IMR-90 (cell line): ENCODE results near the gene POFUT2. TPM values are rescaled to one million over a fixed set of nuclear protein-coding genes. Genes with fewer than 3 reads are reported as not detected.

Source experiments
- ATAC-seq: fragments of 200-7000 bp; cut with Tn5 transposase; 2 replicates; pipeline ENCODE4 v1.9.1; 2020; ENCODE audit warnings: low read depth, mild to moderate bottlenecking, moderate library complexity
- BruUV-seq: library from RNA; stranded (reverse); fragments of 400-500 nt; replicated peaks from 2 replicates; lab custom pipeline; 2021; lab: Mats Ljungman, UMichigan
- CTCF ChIA-PET: fragments of 300-600 bp; formaldehyde crosslinking; extraction: SDS; loops from one replicate; lab custom pipeline; 2021; ENCODE audit warnings: antibody characterized with exemption; lab: Yijun Ruan, JAX
- POLR2A ChIA-PET: fragments of 300-600 bp; sonication (Branson Sonifier 250); formaldehyde crosslinking; loops from one replicate; lab custom pipeline; 2022; ENCODE audit warnings: antibody characterized with exemption; ENCODE audit not compliant: unreplicated experiment; lab: Charles Lee
- DNase-seq: peaks from one replicate; pipeline ENCODE4 v3.0.0; 2013
- H2AFZ ChIP-seq: replicated peaks from 2 replicates; pipeline ENCODE3; 2013; ENCODE audit warnings: low read length, mild to moderate bottlenecking; ENCODE audit not compliant: poor library complexity
- H2AK5ac ChIP-seq: 2 replicates; pipeline ENCODE4 v1.6.1; 2013; ENCODE audit warnings: low read depth, low read length, inconsistent platforms
- H2AK9ac ChIP-seq: replicated peaks from 2 replicates; pipeline ENCODE3; 2013; ENCODE audit warnings: mild to moderate bottlenecking, low read depth, low read length, moderate library complexity; ENCODE audit not compliant: poor library complexity
- H2BK120ac ChIP-seq: 2 replicates; pipeline ENCODE4 v1.6.1; 2013; ENCODE audit warnings: low read depth, low read length, inconsistent platforms
- H2BK15ac ChIP-seq: 3 replicates; pipeline ENCODE4 v1.6.1; 2013; ENCODE audit warnings: low read depth, low read length, inconsistent platforms
- H2BK20ac ChIP-seq: 2 replicates; pipeline ENCODE4 v1.6.1; 2013; ENCODE audit warnings: low read depth, mild to moderate bottlenecking, inconsistent platforms, low read length, moderate library complexity
- H2BK5ac ChIP-seq: 2 replicates; pipeline ENCODE4 v1.6.1; 2013; ENCODE audit warnings: mild to moderate bottlenecking, low read depth, low read length, inconsistent platforms; ENCODE audit not compliant: poor library complexity, severe bottlenecking
- H3K14ac ChIP-seq: replicated peaks from 2 replicates; pipeline ENCODE4 v1.6.1; 2013; ENCODE audit warnings: low read depth, low read length, inconsistent platforms
- H3K18ac ChIP-seq: 2 replicates; pipeline ENCODE4 v1.6.1; 2013; ENCODE audit warnings: low read depth, low read length, control low read depth
- H3K23ac ChIP-seq: 2 replicates; pipeline ENCODE4 v1.6.1; 2013; ENCODE audit warnings: low read depth, low read length, inconsistent platforms
- H3K27ac ChIP-seq: 2 replicates; pipeline ENCODE4 v1.5.1; 2013; ENCODE audit warnings: mild to moderate bottlenecking, control low read depth, low read length; ENCODE audit not compliant: insufficient read depth
- H3K27me3 ChIP-seq: 2 replicates; pipeline ENCODE4 v1.6.1; 2013; ENCODE audit warnings: low read length; ENCODE audit not compliant: control insufficient read depth, insufficient read depth
- H3K36me3 ChIP-seq: 2 replicates; pipeline ENCODE4 v1.6.1; 2013; ENCODE audit warnings: low read length, mixed read lengths; ENCODE audit not compliant: control insufficient read depth, insufficient read depth
- H3K4ac ChIP-seq: 2 replicates; pipeline ENCODE4 v1.6.1; 2013; ENCODE audit warnings: low read depth, low read length, inconsistent platforms
- H3K4me1 ChIP-seq: 2 replicates; pipeline ENCODE4 v1.6.1; 2013; ENCODE audit warnings: low read length, mixed read lengths; ENCODE audit not compliant: control insufficient read depth, insufficient read depth
- H3K4me2 ChIP-seq: 2 replicates; pipeline ENCODE4 v1.6.1; 2013; ENCODE audit warnings: low read depth, mild to moderate bottlenecking, control low read depth, low read length, moderate library complexity
- H3K4me3 ChIP-seq: 2 replicates; pipeline ENCODE4 v1.5.1; 2013; ENCODE audit warnings: low read depth, mild to moderate bottlenecking, control low read depth, low read length, moderate library complexity; ENCODE audit not compliant: insufficient read depth
- H3K56ac ChIP-seq: 2 replicates; pipeline ENCODE4 v1.6.1; 2013; ENCODE audit warnings: low read length, inconsistent platforms; ENCODE audit not compliant: insufficient read depth; ENCODE audit errors: extremely low read depth
- H3K79me1 ChIP-seq, 2 experiments: 2 replicates each; pipeline ENCODE4 v1.6.1; 2013; ENCODE audit warnings: low read length in 2 of 2, inconsistent platforms in 1 of 2, low read depth in 1 of 2
- H3K9ac ChIP-seq: 2 replicates; pipeline ENCODE4 v1.6.1; 2013; ENCODE audit warnings: low read depth, low read length, control low read depth
- H3K9me1 ChIP-seq: 2 replicates; pipeline ENCODE4 v1.6.1; 2013; ENCODE audit warnings: low read length, inconsistent platforms; ENCODE audit not compliant: insufficient read depth
- H3K9me3 ChIP-seq: 2 replicates; pipeline ENCODE4 v1.6.1; 2013; ENCODE audit warnings: low read length; ENCODE audit not compliant: control insufficient read depth, insufficient read depth
- H4K20me1 ChIP-seq: 2 replicates; pipeline ENCODE4 v1.6.1; 2013; ENCODE audit warnings: low read length, inconsistent platforms; ENCODE audit not compliant: insufficient read depth
- H4K5ac ChIP-seq: 2 replicates; pipeline ENCODE4 v1.6.1; 2013; ENCODE audit warnings: mild to moderate bottlenecking, low read depth, low read length, control low read depth
- H4K8ac ChIP-seq, 2 experiments: 2 replicates each; pipeline ENCODE4 v1.6.1; 2013; ENCODE audit warnings: low read depth in 2 of 2, low read length in 2 of 2, control low read depth in 1 of 2, inconsistent platforms in 1 of 2
- H4K91ac ChIP-seq: 2 replicates; pipeline ENCODE4 v1.6.1; 2013; ENCODE audit warnings: low read depth, low read length, inconsistent platforms; ENCODE audit not compliant: insufficient read depth
- BHLHE40 ChIP-seq: fragments of 150-350 bp; IDR thresholded peaks from 2 replicates; pipeline ENCODE4 v1.6.1; 2016; ENCODE audit warnings: mild to moderate bottlenecking, low read depth, low read length
- MXI1 ChIP-seq: IDR thresholded peaks from 2 replicates; pipeline ENCODE4 v1.6.1; 2012; ENCODE audit warnings: low read depth, mild to moderate bottlenecking, low read length, moderate library complexity, borderline replicate concordance
- POLR2A ChIP-seq: IDR thresholded peaks from 2 replicates; pipeline ENCODE4 v1.6.1; 2012; ENCODE audit warnings: mild to moderate bottlenecking, low read depth, low read length
- RAD21 ChIP-seq: IDR thresholded peaks from 2 replicates; pipeline ENCODE4 v1.6.1; 2012; ENCODE audit warnings: low read length, improper control_type of control experiment
- RFX5 ChIP-seq: IDR thresholded peaks from 2 replicates; pipeline ENCODE4 v1.8.0; 2012; ENCODE audit warnings: low read depth, mild to moderate bottlenecking, low read length, moderate library complexity
- WGBS, 2 experiments: methylation state at CpG; one replicate each; pipeline versions ENCODE4 v1.1.5 to v1.1.7; 2013; ENCODE audit warnings: missing lambda C conversion rate in 2 of 2; ENCODE audit not compliant: insufficient read length in 1 of 2; ENCODE audit errors: extremely low coverage in 2 of 2; 5-methylcytosine and 5-hydroxymethylcytosine counted together
- dilution Hi-C: fragments of 300-500 bp; cut with HindIII; formaldehyde crosslinking; loops from one replicate; pipeline ENCODE4 v1.14.3; 2018; ENCODE audit warnings: low sequenced_read_pairs; ENCODE audit not compliant: unreplicated experiment
- in situ Hi-C: fragments of 300-500 bp; cut with MboI; formaldehyde crosslinking; loops from 3 replicates; pipeline ENCODE4 v1.14.3; 2019; ENCODE audit warnings: low sequenced_read_pairs, inconsistent platforms, mixed read lengths
- intact Hi-C: fragments of 100-400 bp; cut with micrococcal nuclease; formaldehyde crosslinking; loops from 2 replicates; pipeline ENCODE4 v1.10.0; 2022
- polyA plus RNA-seq, 3 experiments: library from polyadenylated mRNA; depleted of rRNA; stranded (reverse); fragments of >200 nt; gene quantifications; 2 replicates each; pipeline ENCODE4 v1.2.3, GENCODE V29; 2012; ENCODE audit warnings: low replicate concordance in 1 of 3
- total RNA-seq: library from RNA; depleted of rRNA; stranded (reverse); fragments of >200 nt; gene quantifications from 2 replicates; pipeline ENCODE4 v1.2.3, GENCODE V29; 2012
- TF ChIP-seq, protein P1 (sequence below): fragments of 150-350 bp; IDR thresholded peaks from 2 replicates; pipeline ENCODE4 v1.6.1; 2017; ENCODE audit warnings: mild to moderate bottlenecking, antibody characterized with exemption, low read length, low read depth

POFUT2 gene
- total and polyA plus RNA-seq, 2 of the 4 experiments (the other 2 are of a cell fraction): 18.8 to 59.3 TPM

DNA sequence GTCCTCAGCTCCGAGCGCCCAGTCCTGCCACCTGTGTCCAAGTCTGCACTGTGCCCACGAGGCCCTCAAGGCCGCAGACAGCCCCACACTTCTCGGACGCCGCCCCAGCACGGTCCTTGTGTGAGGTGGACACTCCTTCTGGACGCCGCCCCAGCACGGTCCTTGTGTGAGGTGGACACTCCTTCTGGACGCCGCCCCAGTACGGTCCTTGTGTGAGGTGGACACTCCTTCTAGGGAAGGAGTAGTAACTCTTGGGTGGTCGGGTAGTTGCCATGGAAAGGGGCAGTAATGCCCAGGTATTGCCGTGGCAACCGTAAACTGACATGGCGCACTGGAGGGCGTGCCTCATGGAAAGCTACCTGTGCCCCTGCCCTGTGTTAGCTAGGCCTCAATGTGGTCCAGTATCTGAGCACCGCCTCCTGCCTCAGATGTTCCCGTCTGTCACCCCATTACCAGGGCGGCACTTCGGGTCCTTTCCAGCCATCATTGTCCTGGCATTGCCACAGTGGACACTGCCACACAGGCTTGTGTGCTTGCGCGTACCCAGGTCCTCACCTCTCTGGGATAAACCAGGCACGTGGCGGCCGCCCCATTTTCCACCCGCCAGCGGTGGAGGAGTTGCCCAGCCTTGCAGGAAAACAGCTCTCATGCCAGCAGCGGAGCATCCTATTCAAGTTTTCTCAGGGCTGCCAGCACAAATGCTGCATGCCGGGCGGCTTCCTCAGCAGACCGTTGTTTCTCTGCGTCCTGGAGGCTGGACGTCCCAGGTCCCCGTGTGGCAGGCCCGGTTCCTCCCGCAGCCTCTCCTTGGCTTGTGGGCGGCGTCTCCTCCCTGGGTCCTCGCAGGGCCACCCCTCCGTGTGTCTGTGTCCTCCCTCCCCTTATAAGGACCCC lies 40.8 kb upstream of the POFUT2 start:
- CTCF ChIA-PET: no interaction called here

More for the DNA sequence above, 40.8 kb upstream of the POFUT2 start:
- intact Hi-C loops: no loop called here
- H2AFZ ChIP-seq: peak overlapping the region; percentile 38
- dilution Hi-C loops: no loop called here
- H3K18ac ChIP-seq: peak overlapping the region; percentile 66; the same call in 1 of the 2 replicates
- H3K23ac ChIP-seq: no peak overlapping the region
- POLR2A ChIA-PET: no interaction called here
- H3K36me3 ChIP-seq: no peaks in the 10 kb centered on the region
- peak overlapping the region; percentile 92 for H2AK5ac ChIP-seq
- H4K8ac ChIP-seq: peak overlapping the region; percentile 75 to 92; a peak in 2 of 4 replicates
- H3K27ac ChIP-seq: peak overlapping the region; percentile 75; the same call in 1 of the 2 replicates
- no peaks in the 10 kb centered on the region for H3K9me3 ChIP-seq
- DNase-seq (no peak), ATAC-seq (no peak)
- no peak overlapping the region for H3K56ac ChIP-seq
- peak overlapping the region; percentile 87 for H2AK9ac ChIP-seq
- no peak overlapping the region for H3K4me2 ChIP-seq
- WGBS, 2 experiments: 98% methylated on average over 32 of the region's 43 CpGs; no CpG with 5 or more reads in 1 of the 2 experiments
- in situ Hi-C loops: loop anchor here (10.0 kb wide), 1 partner anchor 56 kb away; no protein-coding TSS in a partner anchor
- H2BK20ac ChIP-seq: peak overlapping the region; percentile 99
- H2BK5ac ChIP-seq: no peak overlapping the region
- H2BK15ac ChIP-seq: peak overlapping the region; percentile 85
- TF ChIP-seq, protein P1, sequence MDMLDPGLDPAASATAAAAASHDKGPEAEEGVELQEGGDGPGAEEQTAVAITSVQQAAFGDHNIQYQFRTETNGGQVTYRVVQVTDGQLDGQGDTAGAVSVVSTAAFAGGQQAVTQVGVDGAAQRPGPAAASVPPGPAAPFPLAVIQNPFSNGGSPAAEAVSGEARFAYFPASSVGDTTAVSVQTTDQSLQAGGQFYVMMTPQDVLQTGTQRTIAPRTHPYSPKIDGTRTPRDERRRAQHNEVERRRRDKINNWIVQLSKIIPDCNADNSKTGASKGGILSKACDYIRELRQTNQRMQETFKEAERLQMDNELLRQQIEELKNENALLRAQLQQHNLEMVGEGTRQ: no peak
- no peak for TF ChIP-seq BHLHE40
- no peak for TF ChIP-seq RAD21
- no peak for TF ChIP-seq MXI1
- no peak for TF ChIP-seq RFX5
- TF ChIP-seq POLR2A: no peak
- H4K5ac ChIP-seq: peak overlapping the region; percentile 47; the same call in 1 of the 2 replicates
- BruUV-seq: no TSS peak
- H3K4me1 ChIP-seq: peaks cover 42% of the 10 kb centered on the region
- no peak overlapping the region for H3K9ac ChIP-seq
- H2BK120ac ChIP-seq: peak overlapping the region; percentile 99
- H3K79me1 ChIP-seq: peaks cover 0 to 7% of the 10 kb centered on the region in 2 experiments; a peak in 1 of 4 replicates
- H3K9me1 ChIP-seq: peaks cover 12% of the 10 kb centered on the region; the same call in 1 of the 2 replicates
- H4K20me1 ChIP-seq: no peaks in the 10 kb centered on the region
- H3K14ac ChIP-seq: 0 out of 2 replicates have a peak overlapping the region, but pooled peaks have one; percentile 89
- peak overlapping the region; percentile 99 for H4K91ac ChIP-seq
- H3K4ac ChIP-seq: peak overlapping the region; percentile 96
- H3K4me3 ChIP-seq: no peak overlapping the region
- no peaks in the 10 kb centered on the region for H3K27me3 ChIP-seq
